Measurements from ENCODE around the gene ING3.

The ING3 gene

GRCh38 chr7:121002048-121002756 lies 51.6 kb downstream of the ING3 start:
- TF ChIP-seq CTCF (IDR thresholded peaks at IDR 0.05): no peak

- no peak for TF ChIP-seq CTCF (IDR thresholded peaks at IDR 0.05)
These were observed 52.2 kb downstream of the ING3 start for GRCh38 chr7:121002757-121003200.

- no peak for TF ChIP-seq CTCF (IDR thresholded peaks at IDR 0.05)
These were observed 53.6 kb downstream of the ING3 start for GRCh38 chr7:121003986-121004685.

- no peak for TF ChIP-seq CTCF (IDR thresholded peaks at IDR 0.05)
These were observed 55.5 kb downstream of the ING3 start for GRCh38 chr7:121005996-121006584.

- no peak for TF ChIP-seq CTCF (IDR thresholded peaks at IDR 0.05)
These were observed 56.2 kb downstream of the ING3 start for GRCh38 chr7:121006711-121007315.

- no peak for TF ChIP-seq CTCF (IDR thresholded peaks at IDR 0.05)
These were observed 58.2 kb downstream of the ING3 start for GRCh38 chr7:121008816-121009215.

GRCh38 chr7:121011401-121011800 lies 60.8 kb downstream of the ING3 start:
- TF ChIP-seq CTCF (IDR thresholded peaks at IDR 0.05): no peak

Measured in LNCAP (cell line).